Measurements from ENCODE around the gene GPR55.

Gene GPR55

GRCh38 chr2:230866756-230867523 is 58.1 kb downstream of the GPR55 start:
- no peak for DNase-seq (ENCODE audit: low read depth)

GRCh38 chr2:230865766-230866755 is 59.0 kb downstream of the GPR55 start:
- DNase-seq (ENCODE audit: low read depth) = no peak

- no peak for DNase-seq (ENCODE audit: low read depth)
Measured at GRCh38 chr2:230865307-230865765, 59.7 kb downstream of the GPR55 start.

GRCh38 chr2:230864605-230865306 is 60.3 kb downstream of the GPR55 start, which contains the start of gene ITM2C:
Gene ITM2C (plus strand): TSS chr2:230864942. CDS start chr2:230865026, 84 bp downstream.
- no peak for DNase-seq (ENCODE audit: low read depth)

GRCh38 chr2:230864122-230864604 is 60.9 kb downstream of the GPR55 start:
- DNase-seq (ENCODE audit: low read depth) = no peak

- no peak for DNase-seq (ENCODE audit: low read depth)
Measured at GRCh38 chr2:230863442-230864121, 61.5 kb downstream of the GPR55 start.

GRCh38 chr2:230863031-230863430 is 62.0 kb downstream of the GPR55 start:
- DNase-seq (ENCODE audit: low read depth) = no peak

- DNase-seq (ENCODE audit: low read depth) = no peak
Measured at GRCh38 chr2:230862292-230862691, 62.8 kb downstream of the GPR55 start.

GRCh38 chr2:230861552-230862255 is 63.3 kb downstream of the GPR55 start:
- DNase-seq (ENCODE audit: low read depth) = no peak
